Gastroesophageal sphincter (tissue), 3 donors: ENCODE data around the gene WASF1.

Source experiments
- CTCF ChIP-seq, 4 experiments: fragments of 200-600 bp in 2 of 4; fragments of 450-650 bp in 2 of 4; sonication (generic) in 1 of 4; IDR thresholded peaks; one replicate each; pipeline ENCODE4 v1.5.1; 2017 to 2019; ENCODE audit warnings: antibody characterized with exemption in 4 of 4, mild to moderate bottlenecking in 2 of 4, moderate library complexity in 2 of 4
- POLR2AphosphoS5 ChIP-seq: sonication (generic); formaldehyde crosslinking; IDR thresholded peaks from one replicate; pipeline ENCODE4 v1.6.1; 2017; ENCODE audit warnings: antibody characterized with exemption

DNA sequence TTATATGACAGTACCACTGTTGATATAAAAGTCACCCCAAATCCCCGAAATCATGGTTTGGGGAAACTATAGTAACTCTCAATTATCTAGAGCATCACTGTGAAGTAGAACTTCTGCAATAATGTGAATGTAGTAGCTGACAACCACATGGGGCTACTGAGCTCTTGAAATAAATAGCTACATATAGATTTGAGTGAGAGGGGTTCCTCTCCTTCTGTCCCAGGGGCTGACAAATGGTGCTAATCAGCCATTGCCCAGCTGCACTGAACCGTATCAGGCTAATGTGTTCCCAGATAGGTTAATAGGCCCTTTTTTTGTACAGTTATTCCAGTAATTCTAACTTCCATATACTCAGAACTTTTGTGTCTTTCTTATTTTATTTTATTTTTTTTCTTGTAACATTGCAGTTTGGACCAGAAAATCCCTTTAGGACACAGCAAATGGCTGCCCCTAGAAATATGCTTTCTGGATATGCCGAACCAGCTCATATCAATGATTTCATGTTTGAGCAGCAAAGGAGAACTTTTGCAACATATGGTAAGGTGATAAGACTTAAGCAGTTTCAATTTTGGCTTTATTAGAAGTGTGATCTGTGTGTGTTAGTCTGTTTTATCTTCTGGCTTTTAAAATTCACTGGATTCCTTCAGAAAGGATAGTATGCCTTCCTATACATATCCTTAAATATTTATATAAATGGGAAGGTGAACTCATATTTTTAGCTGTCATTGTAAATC, 21.8 kb upstream of the WASF1 start:
- TF ChIP-seq CTCF (IDR thresholded peaks at IDR 0.05) (no peak), POLR2AphosphoS5 (no peak)
